Measurements from ENCODE around the gene RIPK4.
"Not testable (repeated sequence)": the region's sequence is repeated elsewhere in the genome, so short reads cannot be mapped to it uniquely, and the experiment has no call there.

The RIPK4 gene

DNA sequence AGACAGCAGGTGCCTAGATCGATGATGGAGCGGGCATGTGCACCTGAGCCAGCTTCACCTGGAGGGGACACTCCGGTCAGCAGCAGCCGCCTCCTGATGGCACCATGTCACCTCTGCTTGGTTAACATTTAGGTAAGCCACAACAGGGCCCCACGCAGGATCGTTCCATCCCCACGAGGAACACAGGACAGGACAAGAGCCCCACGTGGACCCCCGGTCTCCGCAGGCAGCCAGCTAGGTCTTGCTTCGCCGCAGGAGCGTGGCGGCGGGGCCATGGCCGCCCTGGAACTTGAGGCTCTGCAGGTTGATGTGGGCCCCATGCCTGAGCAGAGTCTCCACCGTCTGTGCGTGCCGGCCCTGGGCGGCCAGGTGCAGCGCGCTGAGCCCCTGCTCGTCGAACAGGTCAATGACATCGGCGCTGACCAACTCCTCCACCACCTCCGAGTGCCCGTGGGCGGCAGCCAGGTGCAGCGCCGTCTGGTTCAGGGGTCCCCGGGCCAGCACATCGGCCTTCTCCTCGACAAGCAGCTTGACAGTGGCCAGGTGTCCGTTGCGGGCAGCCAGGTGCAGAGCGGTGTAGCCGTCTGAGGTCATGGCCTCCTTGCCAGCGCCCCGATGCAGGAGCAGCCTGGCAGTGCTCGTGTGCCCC lies 26.1 kb downstream of the RIPK4 start:
- no peak for DNase-seq (ENCODE audit: low read depth in 3 of 3, low spot score in 1 of 3)

DNA sequence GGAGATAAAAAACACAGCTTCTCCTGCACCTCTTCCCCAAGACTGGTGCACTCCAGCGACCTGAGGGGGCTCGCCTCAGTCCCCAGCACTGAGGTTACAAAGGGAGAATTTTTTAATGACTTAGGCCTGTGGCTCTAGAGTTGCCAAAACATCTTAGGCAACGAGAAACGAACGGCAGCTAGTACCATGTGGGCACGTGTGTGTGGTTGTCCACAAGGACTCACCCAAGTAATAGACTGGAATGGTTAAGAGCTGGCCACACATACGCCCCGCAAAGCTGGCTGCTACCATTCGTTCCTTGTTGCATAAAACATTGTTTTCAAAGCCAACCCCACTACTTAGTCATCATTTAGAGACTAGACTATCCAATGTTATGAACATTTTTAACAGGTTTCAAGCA lies 26.9 kb downstream of the RIPK4 start:
- no peak for DNase-seq (ENCODE audit: low read depth in 3 of 3, low spot score in 1 of 3)

DNA sequence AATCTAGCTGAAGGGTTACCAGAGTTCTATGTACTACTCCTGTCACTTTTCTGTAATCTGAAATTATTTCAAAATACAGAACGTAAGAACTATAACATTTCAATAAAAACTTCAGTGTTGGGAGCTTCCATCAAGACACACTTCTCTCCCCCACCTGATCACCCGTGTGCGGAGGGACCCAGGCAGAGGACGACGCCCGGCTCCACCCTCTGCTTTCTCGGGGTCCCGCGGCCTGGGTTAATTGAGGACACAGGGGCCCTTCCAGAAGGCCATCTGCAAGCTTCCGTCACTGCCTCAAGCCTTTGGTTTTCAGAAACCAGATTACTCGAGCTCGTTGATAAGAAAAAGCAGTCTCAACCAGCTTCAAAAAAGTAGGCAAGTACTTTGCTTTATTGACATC lies 27.8 kb downstream of the RIPK4 start:
- DNase-seq (ENCODE audit: low read depth in 3 of 3, low spot score in 1 of 3): no peak

DNA sequence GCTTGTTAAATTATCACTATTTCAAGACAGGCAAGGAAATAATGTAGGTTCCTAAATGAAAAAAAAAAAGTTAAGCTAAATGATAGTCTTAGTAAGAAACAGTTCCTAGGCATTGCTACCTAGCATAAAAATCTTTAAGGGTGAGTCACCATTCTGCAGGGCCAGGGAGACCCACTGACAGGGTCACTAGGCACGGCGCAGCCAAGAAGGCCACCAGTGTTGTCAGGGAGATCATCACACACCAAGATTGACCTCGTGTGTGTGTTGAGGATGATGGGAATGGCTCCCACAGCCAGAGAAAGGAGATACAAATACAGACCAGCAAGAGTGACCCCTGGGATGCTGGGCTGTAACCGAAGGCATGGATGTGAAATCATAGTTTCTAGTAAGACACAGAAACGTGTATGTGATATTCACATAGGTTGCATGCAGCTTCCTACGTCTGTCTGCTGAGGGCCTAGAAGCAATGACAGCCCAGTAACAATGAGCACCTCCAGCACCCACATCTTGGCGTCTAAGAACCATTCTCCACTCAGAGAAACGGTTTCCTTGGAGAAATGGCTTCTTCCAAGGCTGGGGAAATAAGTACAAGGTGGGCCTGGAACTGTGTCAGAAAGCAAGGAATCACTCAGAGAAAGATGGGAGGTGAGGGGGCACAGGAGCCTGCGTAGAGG lies 29.1 kb downstream of the RIPK4 start:
- DNase-seq (ENCODE audit: low read depth in 3 of 3, low spot score in 1 of 3): no peak

DNA sequence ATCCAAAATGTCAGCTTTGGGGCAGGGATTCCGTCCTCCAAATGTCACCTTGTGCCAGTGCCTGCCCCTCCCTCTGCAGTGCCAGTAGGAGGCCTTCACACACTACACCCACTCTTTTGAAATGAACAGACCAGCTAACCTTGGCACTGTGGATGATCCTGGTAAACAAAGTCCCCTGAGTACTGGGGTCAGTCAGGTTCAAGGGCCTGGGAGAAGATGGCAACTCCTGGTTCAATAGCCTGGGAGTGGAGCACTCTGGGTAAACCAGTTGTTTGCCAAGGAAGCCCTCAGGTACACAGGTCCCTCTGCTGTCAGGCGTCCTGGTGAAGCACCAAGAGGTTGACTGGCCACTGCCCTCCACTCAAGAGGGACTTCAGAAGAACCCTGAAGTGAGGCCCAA lies 30.4 kb downstream of the RIPK4 start:
- DNase-seq (ENCODE audit: low read depth in 3 of 3, low spot score in 1 of 3): no peak

DNA sequence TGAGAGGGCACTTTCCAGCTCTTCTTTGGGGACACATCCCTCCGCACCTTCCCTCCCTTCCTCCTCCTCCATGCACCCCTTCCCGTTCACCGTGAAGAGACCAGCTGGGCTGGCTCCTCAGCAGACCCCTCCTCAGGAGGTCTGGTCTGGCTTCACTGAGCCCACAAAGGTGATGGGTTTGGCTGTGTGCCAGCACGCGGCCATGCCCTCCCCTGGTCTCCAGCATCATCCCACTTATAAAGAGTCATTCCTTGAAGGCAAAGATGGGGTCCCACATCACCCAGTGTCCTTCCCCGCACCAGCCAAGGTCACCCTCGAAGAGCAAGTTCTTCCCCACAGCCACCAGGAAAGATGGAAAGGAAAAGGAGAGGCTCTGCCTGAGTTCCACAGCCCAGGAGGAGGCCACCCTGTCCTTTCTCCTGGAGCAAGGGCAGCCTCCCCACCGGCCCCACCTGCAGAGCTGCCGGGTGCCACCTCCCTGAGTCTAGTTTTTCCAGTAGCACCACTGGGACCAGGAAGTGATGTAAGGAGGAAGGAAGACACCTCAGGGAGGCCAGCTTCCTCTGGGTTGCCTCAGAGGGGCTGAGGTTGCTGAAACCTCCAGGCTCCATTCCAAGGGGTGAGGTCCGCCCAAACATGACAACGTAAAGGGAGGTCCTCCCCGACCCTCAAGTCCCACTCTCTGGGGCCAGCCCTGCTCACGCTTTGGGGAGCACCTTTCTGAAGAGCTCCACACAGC lies 32.7 kb downstream of the RIPK4 start:
- no peak for DNase-seq (ENCODE audit: low read depth in 3 of 3, low spot score in 1 of 3)

- DNase-seq (ENCODE audit: low read depth in 3 of 3, low spot score in 1 of 3): no peak
These were observed 35.8 kb downstream of the RIPK4 start for GRCh38 chr21:41731081-41731480.

- DNase-seq (ENCODE audit: low read depth in 3 of 3, low spot score in 1 of 3): no peak
These were observed 36.5 kb downstream of the RIPK4 start for GRCh38 chr21:41730367-41730765.

- DNase-seq (ENCODE audit: low read depth in 3 of 3, low spot score in 1 of 3): no peak
These were observed 37.0 kb downstream of the RIPK4 start for GRCh38 chr21:41729701-41730366.

DNA sequence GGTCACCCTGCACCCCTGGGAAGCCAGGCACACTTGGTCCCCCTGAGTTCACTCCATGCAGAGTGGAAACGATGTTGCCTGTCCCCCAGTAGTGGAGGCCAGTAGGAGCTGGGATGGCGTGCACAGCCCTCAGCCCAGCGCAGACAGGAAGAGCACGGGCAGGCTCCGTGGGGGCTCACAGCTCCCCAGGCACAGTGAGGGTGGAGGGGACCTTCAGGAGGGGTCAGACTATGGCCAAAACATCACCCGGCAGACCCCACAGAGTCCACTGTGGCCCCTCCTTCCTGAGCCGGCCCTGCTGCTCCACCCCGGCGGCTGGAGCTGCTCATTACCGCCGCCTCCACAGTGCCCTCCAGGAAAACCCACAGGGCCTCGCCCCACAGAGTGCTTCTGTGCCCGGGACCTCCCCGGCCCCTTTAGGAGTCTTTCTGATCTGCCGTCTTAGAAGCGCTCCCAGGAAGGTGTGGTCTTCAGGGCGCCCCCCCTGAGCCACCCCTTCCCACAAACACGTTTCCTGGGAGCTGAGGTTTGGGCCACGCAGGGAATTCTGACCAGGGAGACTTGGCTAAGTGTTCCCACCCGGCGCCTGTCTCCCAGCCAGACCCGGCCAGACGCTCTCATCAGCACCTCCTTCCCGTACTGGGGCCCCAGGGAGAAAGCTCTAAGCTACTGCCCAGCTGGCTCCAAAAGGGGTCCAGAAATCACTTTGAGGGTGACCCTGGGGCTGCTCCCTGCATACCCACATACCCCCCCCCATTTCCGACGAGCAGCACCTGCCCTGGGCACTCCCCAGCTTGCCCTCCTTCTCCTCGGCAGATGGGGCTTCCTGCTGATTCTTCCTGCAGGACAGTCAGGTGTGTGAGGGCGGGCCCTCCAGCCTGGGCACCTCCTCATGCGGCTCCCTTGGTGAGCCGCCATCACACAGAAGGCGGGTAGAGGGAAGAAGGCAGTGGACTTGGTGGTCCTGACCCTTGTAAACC lies 38.8 kb downstream of the RIPK4 start:
- DNase-seq (ENCODE audit: low read depth in 3 of 3, low spot score in 1 of 3): no peak

GRCh38 chr21:41726970-41727783 lies 39.7 kb downstream of the RIPK4 start:
- DNase-seq (ENCODE audit: low read depth in 3 of 3, low spot score in 1 of 3): no peak

DNA sequence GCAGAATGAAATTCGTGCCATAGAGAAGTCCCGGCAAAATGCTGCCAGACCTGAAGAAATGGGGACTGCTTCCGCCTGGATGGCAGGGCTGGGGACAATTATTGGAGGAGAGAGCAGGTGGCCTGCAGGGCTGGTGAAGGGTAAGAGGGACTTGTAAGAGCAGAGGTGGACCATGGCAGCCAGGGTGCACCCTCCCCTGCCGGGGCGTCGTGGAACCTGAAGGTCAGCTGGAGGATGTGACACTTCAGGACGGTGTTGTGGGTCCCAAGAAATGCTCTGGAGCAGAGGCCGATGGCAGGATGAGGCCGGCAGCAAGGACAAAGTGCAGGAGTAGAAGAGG lies 40.3 kb downstream of the RIPK4 start:
- no peak for DNase-seq (ENCODE audit: low read depth in 3 of 3, low spot score in 1 of 3)

- no peak for DNase-seq (ENCODE audit: low read depth in 3 of 3, low spot score in 1 of 3)
These were observed 40.7 kb downstream of the RIPK4 start for GRCh38 chr21:41726058-41726558.

GRCh38 chr21:41725421-41726031 lies 41.3 kb downstream of the RIPK4 start:
- DNase-seq (ENCODE audit: low read depth in 3 of 3, low spot score in 1 of 3): no peak

DNA sequence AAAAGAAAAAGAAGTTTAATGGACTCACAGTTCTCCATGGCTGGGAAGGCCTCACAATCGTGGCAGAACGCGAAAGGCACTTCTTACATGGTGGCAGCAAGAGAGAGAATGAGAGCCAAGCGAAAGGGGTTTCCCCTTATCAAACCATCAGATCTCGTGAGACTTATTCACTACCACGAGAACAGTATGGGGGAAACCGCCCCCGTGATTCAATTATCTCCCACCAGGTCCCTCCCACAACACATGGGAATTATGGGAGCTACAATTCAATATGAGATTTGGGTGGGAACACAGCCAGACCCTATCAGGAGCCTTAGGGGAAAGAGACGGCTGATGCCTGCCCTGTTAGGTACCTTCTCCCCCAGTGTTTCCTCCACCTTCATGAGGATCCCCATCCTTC lies 43.0 kb downstream of the RIPK4 start:
- not testable (repeated sequence) for DNase-seq (ENCODE audit: low read depth in 3 of 3, low spot score in 1 of 3)

- DNase-seq (ENCODE audit: low read depth in 3 of 3, low spot score in 1 of 3): no peak
These were observed 44.5 kb downstream of the RIPK4 start for GRCh38 chr21:41722052-41723018.

- DNase-seq (ENCODE audit: low read depth in 3 of 3, low spot score in 1 of 3): no peak
These were observed 46.6 kb downstream of the RIPK4 start for GRCh38 chr21:41720250-41720649.

DNA sequence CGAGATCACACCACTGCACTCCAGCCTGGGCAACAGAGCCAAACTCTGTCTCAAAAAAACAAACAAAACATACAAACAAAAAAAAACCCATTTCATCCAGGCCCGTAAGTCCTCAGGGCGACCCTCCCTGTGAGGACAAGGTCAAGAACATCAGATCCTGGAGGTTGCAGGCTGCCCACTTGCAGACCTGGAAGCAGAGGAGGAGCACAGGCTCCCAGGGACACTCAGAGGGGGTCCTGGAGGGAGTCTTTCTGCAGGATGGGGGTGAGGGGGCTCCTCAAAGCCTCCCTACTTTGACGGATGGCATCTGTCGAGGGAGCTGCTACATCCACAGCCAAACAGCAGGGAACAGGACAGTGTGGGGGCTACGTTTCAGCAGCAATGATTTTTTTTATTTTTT lies 47.2 kb downstream of the RIPK4 start:
- DNase-seq (ENCODE audit: low read depth in 3 of 3, low spot score in 1 of 3): no peak

Data from stimulated activated CD4-positive, alpha-beta T cell treated with anti-CD3 and anti-CD28 coated beads, TNF-alpha, amount 100 ng/mL, for 1 hour (primary cell).